H1 (cell line): ENCODE data around the gene CHCHD6. TPM values are rescaled to one million over a fixed set of nuclear protein-coding genes. Genes with fewer than 3 reads are reported as not detected.
A peak's percentile ranks its signal among the peaks of the same experiment; 100 is the strongest.

ENCODE experiments used
- CTCF ChIA-PET: fragments of 300-600 bp; sonication (Branson Sonifier 250); formaldehyde crosslinking; loops from one replicate; lab custom pipeline; 2021; ENCODE audit not compliant: partially characterized antibody; lab: Charles Lee
- POLR2A ChIA-PET: fragments of 300-600 bp; sonication (Branson Sonifier 250); formaldehyde crosslinking; loops from one replicate; lab custom pipeline; 2021; ENCODE audit warnings: inconsistent platforms; ENCODE audit not compliant: partially characterized antibody; lab: Charles Lee
- DNase-seq, 2 experiments: peaks; one replicate each; pipeline versions ENCODE4 v3.0.0 to v3.0.0-alpha.2; 2010 to 2022; ENCODE audit warnings: low spot score in 2 of 2, low read depth in 1 of 2, mixed read lengths in 1 of 2
- FAIRE-seq: peaks from 2 replicates; lab custom pipeline; 2011; peaks lifted over from hg19 to GRCh38; lab: Jason Lieb, UNC
- H2AFZ ChIP-seq: 2 replicates; pipeline ENCODE4 v1.8.1; 2012; ENCODE audit warnings: low read length, inconsistent platforms
- H2AK5ac ChIP-seq: 2 replicates; pipeline ENCODE4 v1.6.1; 2013; ENCODE audit warnings: low read depth, low read length
- H2BK120ac ChIP-seq: replicated peaks from 2 replicates; pipeline ENCODE3; 2013; ENCODE audit warnings: low read depth, low read length, inconsistent platforms
- H2BK12ac ChIP-seq: 2 replicates; pipeline ENCODE4 v1.6.1; 2013; ENCODE audit warnings: low read depth, low read length
- H2BK15ac ChIP-seq: 2 replicates; pipeline ENCODE4 v1.6.1; 2013; ENCODE audit warnings: low read length
- H2BK20ac ChIP-seq: 2 replicates; pipeline ENCODE4 v1.6.1; 2013; ENCODE audit warnings: low read length
- H2BK5ac ChIP-seq: 2 replicates; pipeline ENCODE4 v1.6.1; 2013; ENCODE audit warnings: low read depth, low read length
- H3K14ac ChIP-seq: 2 replicates; pipeline ENCODE4 v1.6.1; 2013; ENCODE audit warnings: inconsistent platforms; ENCODE audit not compliant: insufficient read length
- H3K18ac ChIP-seq: 2 replicates; pipeline ENCODE4 v1.6.1; 2013; ENCODE audit warnings: low read length; ENCODE audit errors: extremely low read depth
- H3K23ac ChIP-seq: 2 replicates; pipeline ENCODE4 v1.6.1; 2013; ENCODE audit warnings: inconsistent platforms; ENCODE audit not compliant: insufficient read length
- H3K23me2 ChIP-seq: 2 replicates; pipeline ENCODE4 v1.6.1; 2013; ENCODE audit warnings: low read depth, low read length
- H3K27ac ChIP-seq: 2 replicates; pipeline ENCODE4 v1.6.1; 2011; ENCODE audit warnings: low read depth, low read length, inconsistent platforms
- H3K27me3 ChIP-seq, 4 experiments: replicated peaks in 1 of 4; 1 replicate in 1 of 4; 2 replicates in 3 of 4; pipeline versions ENCODE4 v1.6.1 to v1.8.1; 2011 to 2013; ENCODE audit warnings: low read length in 3 of 4, mild to moderate bottlenecking in 3 of 4, inconsistent platforms in 2 of 4, mixed read lengths in 2 of 4, moderate library complexity in 1 of 4; ENCODE audit not compliant: control insufficient read depth in 3 of 4, insufficient read depth in 3 of 4; ENCODE audit errors: extremely low read depth in 1 of 4
- H3K36me3 ChIP-seq, 4 experiments: 2 replicates each; pipeline versions ENCODE4 v1.6.1 to v1.8.1; 2011 to 2013; ENCODE audit warnings: mild to moderate bottlenecking in 4 of 4, low read length in 3 of 4, moderate library complexity in 2 of 4, control low read depth in 1 of 4, inconsistent platforms in 1 of 4; ENCODE audit not compliant: insufficient read depth in 4 of 4, control insufficient read depth in 2 of 4
- H3K4ac ChIP-seq: replicated peaks from 2 replicates; pipeline ENCODE3; 2013; ENCODE audit warnings: low read length, low read depth, mixed read lengths, inconsistent platforms; ENCODE audit not compliant: insufficient read length
- H3K4me1 ChIP-seq, 4 experiments: replicated peaks in 1 of 4; 1 replicate in 1 of 4; 2 replicates in 3 of 4; pipeline versions ENCODE4 v1.6.1 to v1.8.1; 2011 to 2013; ENCODE audit warnings: low read length in 3 of 4, inconsistent platforms in 2 of 4, mixed read lengths in 1 of 4; ENCODE audit not compliant: insufficient read depth in 4 of 4, control insufficient read depth in 3 of 4
- H3K4me2 ChIP-seq, 2 experiments: 2 replicates each; pipeline versions ENCODE4 v1.6.1 to v1.8.1; 2011 to 2013; ENCODE audit warnings: low read depth in 2 of 2, low read length in 2 of 2, control low read depth in 1 of 2, inconsistent platforms in 1 of 2, mild to moderate bottlenecking in 1 of 2; ENCODE audit not compliant: insufficient read depth in 1 of 2
- H3K4me3 ChIP-seq, 4 experiments: fragments of 200-600, 300-600 bp in 1 of 4; sonication (generic), shearing (Covaris generic), sonication (Bioruptor Twin) in 1 of 4; 2 replicates each; pipeline versions ENCODE4 v1.5.1 to v1.8.1; 2011 to 2016; ENCODE audit warnings: low read length in 4 of 4, low read depth in 3 of 4, control low read depth in 2 of 4, inconsistent platforms in 2 of 4, mild to moderate bottlenecking in 2 of 4, mixed read lengths in 1 of 4, moderate library complexity in 1 of 4; ENCODE audit not compliant: insufficient read depth in 2 of 4; ENCODE audit errors: extremely low read depth in 1 of 4
- H3K56ac ChIP-seq: replicated peaks from 2 replicates; pipeline ENCODE3; 2013; ENCODE audit warnings: low read depth, mild to moderate bottlenecking, mixed read lengths, low read length, inconsistent platforms; ENCODE audit not compliant: insufficient read length
- H3K79me1 ChIP-seq: 2 replicates; pipeline ENCODE4 v1.6.1; 2013; ENCODE audit warnings: low read depth, low read length, control low read depth
- H3K79me2 ChIP-seq, 2 experiments: 2 replicates each; pipeline versions ENCODE4 v1.6.1 to v1.8.1; 2012 to 2013; ENCODE audit warnings: low read length in 2 of 2, mild to moderate bottlenecking in 2 of 2, inconsistent platforms in 1 of 2; ENCODE audit not compliant: insufficient read depth in 2 of 2, control insufficient read depth in 1 of 2
- H3K9ac ChIP-seq, 4 experiments: replicated peaks in 1 of 4; 1 replicate in 1 of 4; 2 replicates in 3 of 4; pipeline versions ENCODE4 v1.6.1 to v1.8.1; 2011 to 2013; ENCODE audit warnings: low read depth in 3 of 4, low read length in 3 of 4, control low read depth in 2 of 4, mild to moderate bottlenecking in 2 of 4, moderate library complexity in 2 of 4, inconsistent platforms in 1 of 4; ENCODE audit errors: extremely low read depth in 1 of 4
- H3K9me3 ChIP-seq, 2 experiments: 2 replicates each; pipeline versions ENCODE4 v1.6.1 to v1.8.1; 2012 to 2013; ENCODE audit warnings: mild to moderate bottlenecking in 2 of 2, moderate library complexity in 2 of 2, control low read depth in 1 of 2, inconsistent platforms in 1 of 2, low read depth in 1 of 2, low read length in 1 of 2, mixed read lengths in 1 of 2; ENCODE audit not compliant: insufficient read depth in 2 of 2
- H4K20me1 ChIP-seq, 2 experiments: replicated peaks in 1 of 2; 2 replicates each; pipeline versions ENCODE3 to v1.8.1; 2011 to 2013; ENCODE audit warnings: inconsistent platforms in 2 of 2, low read length in 2 of 2, mild to moderate bottlenecking in 1 of 2; ENCODE audit not compliant: insufficient read depth in 2 of 2, control insufficient read depth in 1 of 2
- H4K5ac ChIP-seq: 2 replicates; pipeline ENCODE4 v1.6.1; 2013; ENCODE audit warnings: low read length, low read depth, mixed read lengths, inconsistent platforms; ENCODE audit not compliant: insufficient read length
- H4K8ac ChIP-seq: 2 replicates; pipeline ENCODE4 v1.8.0; 2013; ENCODE audit warnings: mild to moderate bottlenecking, moderate library complexity, low read length, inconsistent platforms; ENCODE audit not compliant: insufficient read depth; ENCODE audit errors: extremely low read depth
- H4K91ac ChIP-seq: replicated peaks from 2 replicates; pipeline ENCODE3; 2013; ENCODE audit warnings: low read length, mixed read lengths, inconsistent platforms; ENCODE audit not compliant: insufficient read length
- RBBP5 ChIP-seq: IDR thresholded peaks from 2 replicates; pipeline ENCODE4 v1.7.1; 2012; ENCODE audit warnings: low read depth, mild to moderate bottlenecking, inconsistent platforms, low read length, moderate library complexity, borderline replicate concordance
- SIN3A ChIP-seq, 2 experiments: IDR thresholded peaks in 1 of 2; conservative IDR thresholded peaks in 1 of 2; 2 replicates each; pipeline ENCODE4 v1.6.1; 2011 to 2012; ENCODE audit warnings: low read length in 2 of 2, improper control_type of control experiment in 1 of 2, low read depth in 1 of 2, mild to moderate bottlenecking in 1 of 2
- YY1 ChIP-seq: IDR thresholded peaks from 2 replicates; pipeline ENCODE4 v1.6.1; 2011; ENCODE audit warnings: low read depth, mild to moderate bottlenecking, low read length
- WGBS, 2 experiments: shearing (Covaris generic) in 1 of 2; methylation state at CpG; one replicate each; pipeline versions ENCODE4 v1.1.6 to v1.1.7; 2013 to 2015; ENCODE audit warnings: low lambda C conversion rate in 2 of 2, mixed read lengths in 2 of 2, inconsistent platforms in 1 of 2, low coverage in 1 of 2, missing lambda C conversion rate in 1 of 2; ENCODE audit not compliant: insufficient replicate concordance in 2 of 2, insufficient coverage in 1 of 2, insufficient read length in 1 of 2; ENCODE audit errors: extremely low coverage in 1 of 2, missing lambda C conversion rate in 1 of 2; 5-methylcytosine and 5-hydroxymethylcytosine counted together
- polyA plus RNA-seq, 7 experiments: library from polyadenylated mRNA; depleted of rRNA in 3 of 7; stranded (reverse) in 5 of 7; unstranded in 2 of 7; fragments of >200 nt in 5 of 7; fragments of 200-250 nt in 2 of 7; gene quantifications; 1 replicate in 5 of 7; 2 replicates in 1 of 7; 4 replicates in 1 of 7; pipeline versions ENCODE4 v1.2.1 to v1.2.3, GENCODE V29; 2011 to 2013; ENCODE audit warnings: missing spikeins in 2 of 7, mixed read lengths in 2 of 7
- total RNA-seq: library from RNA; stranded (reverse); fragmentation: NEBNext Ultra II Directional; extraction: Animal tissue kit (Norgen Biotek cat#: 25700); gene quantifications from 2 replicates; pipeline ENCODE4 v1.2.1, GENCODE V29; 2021

The CHCHD6 gene
- total and polyA plus RNA-seq, 2 of the 8 experiments (the other 6 are each of a cell fraction or from before 2014, with no cell fraction given), result 32.4 to 37.6 TPM

DNA sequence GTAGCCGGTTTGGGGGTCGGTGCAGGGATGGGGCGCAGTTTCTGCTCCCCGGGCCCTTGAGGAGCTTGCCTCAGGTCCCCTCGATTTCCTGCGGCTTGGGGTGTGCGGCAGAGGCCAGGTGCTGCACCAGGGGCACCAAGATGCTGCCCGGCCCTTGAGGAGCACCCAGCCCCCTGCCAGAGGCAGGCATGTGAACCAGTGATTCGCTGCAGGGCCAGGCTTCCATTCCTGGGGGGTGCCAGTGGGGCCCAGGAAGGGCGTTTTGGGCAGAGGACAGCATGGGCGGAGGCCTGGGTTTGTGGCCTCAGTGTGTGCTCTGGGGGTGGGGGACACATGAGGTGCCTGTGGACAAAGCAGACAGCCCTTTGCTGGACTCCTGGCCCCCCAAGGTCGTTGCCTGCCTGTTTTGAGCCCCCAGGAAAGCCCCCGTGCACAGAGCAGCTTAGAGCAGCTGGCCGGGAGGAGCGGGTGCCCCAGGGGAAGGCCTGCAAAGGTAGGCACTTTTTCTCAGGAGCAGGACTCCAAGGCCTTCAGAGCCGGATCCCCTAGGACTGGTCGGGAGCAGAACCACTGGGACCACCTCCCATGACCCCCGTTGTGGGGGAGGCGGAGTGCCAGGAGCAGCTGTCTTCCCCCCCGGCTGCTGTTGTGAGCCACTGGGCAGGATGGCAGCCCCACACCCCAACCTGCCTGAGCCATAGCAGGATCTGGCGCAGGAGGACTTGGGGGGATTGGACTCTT is 280.5 kb downstream of the CHCHD6 start:
- Histone ChIP-seq H4K8ac (peak overlapping the region; percentile 48; the same call in 1 of the 2 replicates), H3K9ac (no peak overlapping the region; a peak in 1 of 7 replicates), H2AK5ac (no peak overlapping the region; the same call in 1 of the 2 replicates), H3K9me3 (no peaks in the 10 kb centered on the region), H2BK12ac (no peak overlapping the region), H3K27me3 (peaks cover 0 to 7% (median 3%) of the 10 kb centered on the region in 4 experiments; a peak in 5 of 7 replicates), H2BK15ac (no peak overlapping the region), H2BK5ac (no peak overlapping the region), H3K4me2 (peak overlapping the region; percentile 78), H4K91ac (no peak overlapping the region), H3K14ac (no peak overlapping the region), H2AFZ (no peak overlapping the region), H3K79me2 (peaks cover 8 to 53% of the 10 kb centered on the region in 2 experiments; a peak in 3 of 4 replicates), H4K20me1 (peaks cover 19 to 40% of the 10 kb centered on the region in 2 experiments), H3K4me1 (peaks cover 0 to 23% (median 12%) of the 10 kb centered on the region in 4 experiments; a peak in 6 of 7 replicates), H3K27ac (no peak overlapping the region), H3K23ac (no peak overlapping the region), H3K56ac (no peak overlapping the region), H3K36me3 (peaks cover 2 to 8% (median 5%) of the 10 kb centered on the region in 4 experiments; a peak in 6 of 8 replicates), H3K18ac (no peak overlapping the region; the same call in 1 of the 2 replicates), H3K23me2 (peaks cover 6% of the 10 kb centered on the region; the same call in 1 of the 2 replicates), H3K4ac (no peak overlapping the region), H2BK120ac (no peak overlapping the region), H2BK20ac (no peak overlapping the region), H3K79me1 (peaks cover 20% of the 10 kb centered on the region), H4K5ac (no peak overlapping the region), H3K4me3 (peak overlapping the region; percentile 67 to 87 (median 73))
- 68% methylated on average over 14 of the region's 21 CpGs; no CpG with 5 or more reads in 1 of the 2 experiments for WGBS, 2 experiments
- FAIRE-seq, result no peak
- POLR2A ChIA-PET, result interaction anchor here (0.6 to 2.2 kb wide), 5 partner anchors 11 to 233 kb away, joined by 3 to 9 read pairs (median 3); no protein-coding TSS in a partner anchor
- TF ChIP-seq RBBP5, result no peak
- TF ChIP-seq YY1, result no peak
- 0 out of 4 replicates have a peak, but pooled peaks of 1 of the 2 experiments have one; percentile 2 for TF ChIP-seq SIN3A (conservative IDR thresholded peaks at IDR 0.05 in 1 of 2, IDR thresholded peaks at IDR 0.05 in 1 of 2; ENCODE audit: low read depth in 1 of 2, low read length in 2 of 2)
- no peak for DNase-seq
- CTCF ChIA-PET, result interaction anchor here (0.6 to 10.0 kb wide), 14 partner anchors 11 to 472 kb away, joined by 3 to 74 read pairs (median 3); no protein-coding TSS in a partner anchor
